DND-41 (cell line): ENCODE results near the gene TGM4.

Source experiments
- CTCF ChIP-seq: IDR thresholded peaks from 2 replicates; pipeline ENCODE4 v1.5.1; 2012; ENCODE audit warnings: borderline replicate concordance, low read length, moderate library complexity, mild to moderate bottlenecking; ENCODE audit not compliant: poor library complexity, severe bottlenecking; ENCODE audit errors: extremely low read depth
- EZH2 ChIP-seq: IDR thresholded peaks from 3 replicates; pipeline ENCODE4 v1.6.1; 2012; ENCODE audit warnings: borderline replicate concordance, low read depth, mild to moderate bottlenecking, moderate library complexity, low read length, inconsistent platforms; ENCODE audit not compliant: severe bottlenecking

- no peak for TF ChIP-seq CTCF
- TF ChIP-seq EZH2: no peak
Measured at GRCh38 chr3:44899683-44900367, 25.4 kb downstream of the TGM4 start.
